Bronchial epithelial cell (primary cell): ENCODE results near the gene C1orf232. TPM values are rescaled to one million over a fixed set of nuclear protein-coding genes. Genes with fewer than 3 reads are reported as not detected.
A peak's percentile ranks its signal among the peaks of the same experiment; 100 is the strongest.

Experiments used
- DNase-seq: peaks from one replicate; pipeline ENCODE4 v3.0.0-alpha.2; 2010; ENCODE audit warnings: low read depth
- FAIRE-seq: peaks from 2 replicates; lab custom pipeline; 2011; peaks lifted over from hg19 to GRCh38; lab: Jason Lieb, UNC
- H3K27me3 ChIP-seq: 2 replicates; pipeline ENCODE4 v1.5.1; 2011; ENCODE audit warnings: low read length; ENCODE audit not compliant: control insufficient read depth, insufficient read depth
- H3K36me3 ChIP-seq: 2 replicates; pipeline ENCODE4 v1.5.1; 2011; ENCODE audit warnings: low read length; ENCODE audit not compliant: control insufficient read depth, insufficient read depth
- H3K4me3 ChIP-seq: 2 replicates; pipeline ENCODE4 v1.5.1; 2011; ENCODE audit warnings: mild to moderate bottlenecking, low read depth, low read length, control low read depth
- total RNA-seq: library from RNA; depleted of rRNA; stranded (reverse); fragments of >200 nt; gene quantifications from 2 replicates; pipeline ENCODE4 v1.2.1, GENCODE V29; 2014
- TF ChIP-seq, protein P1 (sequence below): IDR thresholded peaks from 2 replicates; pipeline ENCODE4 v1.5.1; 2011; ENCODE audit warnings: mild to moderate bottlenecking, moderate library complexity, low read length, control low read depth, inconsistent platforms; ENCODE audit not compliant: insufficient read depth, severe bottlenecking

The C1orf232 gene
- total RNA-seq: not detected in 2 replicates

DNA sequence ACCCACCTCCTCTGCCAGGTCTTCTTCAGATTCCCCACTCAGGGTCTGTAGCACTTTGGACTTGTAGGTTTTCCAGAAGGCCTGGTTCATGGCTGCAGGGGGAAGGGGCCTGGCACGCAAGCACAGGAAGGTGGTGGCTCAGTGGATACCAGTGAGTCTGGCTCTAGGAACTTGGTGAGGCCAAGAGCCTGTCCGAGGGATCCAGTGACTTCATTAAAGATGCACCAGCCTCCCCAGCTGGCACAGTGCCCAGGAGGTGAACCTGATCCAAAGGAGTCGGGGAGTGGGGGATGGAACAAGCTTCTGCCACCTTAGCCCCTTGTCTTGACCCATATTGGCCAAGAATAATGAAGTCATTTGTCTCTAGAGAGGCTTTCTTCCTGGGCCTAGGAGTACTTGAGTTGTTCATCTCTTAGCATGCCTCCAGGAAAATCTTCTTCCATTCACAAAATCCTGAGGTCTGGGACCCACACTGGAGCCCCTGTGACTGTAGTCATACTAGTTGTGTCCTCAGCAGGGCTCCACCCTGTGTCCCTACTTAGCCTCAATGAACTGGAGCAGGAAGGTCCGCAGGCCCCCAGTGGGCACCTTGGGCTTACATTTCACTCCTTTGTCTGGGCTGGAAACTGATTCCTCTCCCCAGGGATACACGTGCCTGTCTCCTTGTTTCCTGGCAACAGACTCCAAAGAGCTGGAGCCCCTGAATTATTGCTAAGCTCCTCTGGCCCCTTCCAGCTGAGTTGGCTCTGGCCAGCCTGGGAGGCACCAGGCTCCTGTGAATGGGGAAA is at the start of gene C1orf232:
TSS of gene C1orf232 (minus strand) at position 554 of the 788 bp plus-strand sequence. CDS start at position 90, 464 bp downstream.
- TF ChIP-seq, protein P1, sequence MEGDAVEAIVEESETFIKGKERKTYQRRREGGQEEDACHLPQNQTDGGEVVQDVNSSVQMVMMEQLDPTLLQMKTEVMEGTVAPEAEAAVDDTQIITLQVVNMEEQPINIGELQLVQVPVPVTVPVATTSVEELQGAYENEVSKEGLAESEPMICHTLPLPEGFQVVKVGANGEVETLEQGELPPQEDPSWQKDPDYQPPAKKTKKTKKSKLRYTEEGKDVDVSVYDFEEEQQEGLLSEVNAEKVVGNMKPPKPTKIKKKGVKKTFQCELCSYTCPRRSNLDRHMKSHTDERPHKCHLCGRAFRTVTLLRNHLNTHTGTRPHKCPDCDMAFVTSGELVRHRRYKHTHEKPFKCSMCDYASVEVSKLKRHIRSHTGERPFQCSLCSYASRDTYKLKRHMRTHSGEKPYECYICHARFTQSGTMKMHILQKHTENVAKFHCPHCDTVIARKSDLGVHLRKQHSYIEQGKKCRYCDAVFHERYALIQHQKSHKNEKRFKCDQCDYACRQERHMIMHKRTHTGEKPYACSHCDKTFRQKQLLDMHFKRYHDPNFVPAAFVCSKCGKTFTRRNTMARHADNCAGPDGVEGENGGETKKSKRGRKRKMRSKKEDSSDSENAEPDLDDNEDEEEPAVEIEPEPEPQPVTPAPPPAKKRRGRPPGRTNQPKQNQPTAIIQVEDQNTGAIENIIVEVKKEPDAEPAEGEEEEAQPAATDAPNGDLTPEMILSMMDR: no peak
- FAIRE-seq (no peak), DNase-seq (no peak)
- Histone ChIP-seq H3K36me3 (peaks cover 9% of the 10 kb centered on the region), H3K4me3 (peak within 1 kb of the TSS; percentile 78), H3K27me3 (peaks cover 4% of the 10 kb centered on the region)

DNA sequence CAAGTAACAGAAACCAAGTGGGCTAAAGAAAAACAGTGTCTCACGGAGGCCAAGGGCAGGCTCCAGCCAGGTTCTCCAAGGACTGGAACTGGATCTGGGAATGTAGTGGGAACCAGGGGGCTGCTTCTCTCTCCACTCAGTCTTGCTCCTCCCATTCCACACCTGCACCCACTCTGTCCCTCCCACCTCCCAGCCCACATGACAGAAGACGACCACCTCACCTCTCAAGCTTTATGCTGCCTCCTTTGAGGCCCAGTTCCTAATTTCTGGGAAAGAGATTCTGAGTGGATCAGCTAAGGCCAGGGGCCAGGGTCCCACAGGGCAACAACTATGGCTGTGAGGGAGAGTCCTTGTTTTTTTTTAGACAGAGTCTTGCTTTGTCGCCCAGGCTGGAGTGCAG is 46.5 kb upstream of the C1orf232 start:
- Histone ChIP-seq H3K27me3 (no peaks in the 10 kb centered on the region), H3K4me3 (no peak overlapping the region), H3K36me3 (no peaks in the 10 kb centered on the region)
- TF ChIP-seq, protein P1: no peak
- no peak for FAIRE-seq
- DNase-seq: no peak

DNA sequence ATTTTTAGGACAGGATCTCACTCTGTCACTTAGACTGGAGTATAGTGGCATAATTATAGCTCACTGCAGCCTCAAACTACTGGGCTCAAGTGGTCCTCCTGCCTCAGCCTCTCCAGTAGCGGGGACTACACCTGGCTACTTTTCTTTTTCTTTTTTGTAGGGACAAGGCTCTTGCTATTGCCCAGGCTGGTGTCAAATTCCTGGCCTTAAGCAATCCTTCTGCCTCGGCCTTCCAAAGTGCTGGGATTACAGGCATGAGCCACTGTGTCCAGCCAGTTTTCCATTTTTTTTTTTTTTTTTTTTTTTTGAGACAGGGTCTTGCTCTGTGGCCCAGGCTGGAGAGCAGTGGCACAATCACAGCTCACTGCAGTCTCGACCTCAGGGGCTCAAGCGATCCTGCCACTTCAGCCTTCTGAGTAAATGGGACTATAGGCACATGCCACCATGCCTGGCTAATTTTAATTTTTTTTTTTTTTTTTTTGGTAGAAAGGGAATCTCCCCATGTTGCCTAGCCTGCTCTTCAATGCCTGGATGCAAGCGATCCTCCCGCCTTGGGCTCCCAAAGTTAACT is 44.7 kb upstream of the C1orf232 start:
- TF ChIP-seq, protein P1: no peak
- Histone ChIP-seq H3K4me3 (no peak overlapping the region), H3K27me3 (no peaks in the 10 kb centered on the region), H3K36me3 (no peaks in the 10 kb centered on the region)
- no peak for FAIRE-seq
- DNase-seq: no peak

DNA sequence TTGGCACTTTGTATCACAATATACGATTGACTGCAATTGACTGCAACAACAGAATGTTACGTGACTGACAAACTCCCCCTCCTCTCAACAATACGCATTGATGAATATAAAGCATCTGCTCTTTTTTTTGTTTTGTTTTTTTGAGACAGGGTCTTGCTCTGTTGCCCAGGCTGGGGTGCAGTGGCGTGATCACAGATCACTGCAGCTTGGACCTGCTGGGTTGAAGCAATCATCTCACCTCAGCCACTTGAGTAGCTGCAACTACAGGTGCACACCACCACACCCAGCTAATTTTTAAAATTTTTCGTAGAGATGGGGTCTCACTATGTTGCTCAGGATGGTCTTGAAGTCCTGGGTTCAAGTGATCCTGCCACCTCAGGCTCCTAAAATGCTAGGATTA is 44.0 kb upstream of the C1orf232 start:
- Histone ChIP-seq H3K27me3 (no peaks in the 10 kb centered on the region), H3K4me3 (no peak overlapping the region), H3K36me3 (no peaks in the 10 kb centered on the region)
- DNase-seq (no peak), FAIRE-seq (no peak)
- TF ChIP-seq, protein P1: no peak

DNA sequence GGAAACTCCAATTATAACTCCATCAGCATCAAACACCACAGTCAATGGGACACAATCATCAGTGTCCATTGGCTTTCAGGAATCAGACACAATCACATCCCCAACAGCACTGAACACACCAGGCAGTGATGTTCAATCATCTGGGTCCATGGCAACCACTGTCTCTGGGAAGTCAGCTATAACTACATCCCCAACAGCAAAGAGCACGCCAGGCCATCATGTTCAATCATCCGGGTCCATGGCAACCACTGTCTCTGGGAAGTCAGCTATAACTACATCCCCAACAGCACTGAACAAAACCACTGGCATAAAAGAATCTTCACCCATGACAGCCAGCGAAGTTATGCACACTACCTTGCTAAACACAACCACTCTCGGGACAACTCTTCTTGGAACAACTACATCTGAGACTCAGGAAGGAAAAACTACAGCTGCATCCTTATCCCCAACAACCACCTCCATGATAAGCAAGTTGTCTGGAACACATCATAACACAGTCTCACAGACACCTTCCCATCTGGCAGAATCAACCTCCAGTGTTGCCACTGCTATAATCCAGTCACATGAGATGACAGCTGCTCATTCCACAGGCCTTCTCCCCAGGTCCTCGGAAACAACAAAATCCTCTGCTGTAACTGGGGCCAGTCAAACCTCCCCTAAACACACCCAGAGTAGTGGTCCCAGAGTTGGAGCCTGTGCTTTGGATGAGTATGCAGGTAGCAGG is 41.5 kb upstream of the C1orf232 start:
- FAIRE-seq: peak; percentile 97
- no peak for DNase-seq
- TF ChIP-seq, protein P1: no peak
- Histone ChIP-seq H3K4me3 (no peak overlapping the region), H3K27me3 (no peaks in the 10 kb centered on the region), H3K36me3 (no peaks in the 10 kb centered on the region)
